ENCODE measurements around the gene SCG3.

- TF ChIP-seq CTCF (IDR thresholded peaks at IDR 0.05) (no peak), POLR2A (IDR thresholded peaks at IDR 0.05) (no peak)
These were observed 54.8 kb downstream of the SCG3 start for GRCh38 chr15:51736069-51736468.
